Measurements from ENCODE around the gene TRABD2B.

DNA sequence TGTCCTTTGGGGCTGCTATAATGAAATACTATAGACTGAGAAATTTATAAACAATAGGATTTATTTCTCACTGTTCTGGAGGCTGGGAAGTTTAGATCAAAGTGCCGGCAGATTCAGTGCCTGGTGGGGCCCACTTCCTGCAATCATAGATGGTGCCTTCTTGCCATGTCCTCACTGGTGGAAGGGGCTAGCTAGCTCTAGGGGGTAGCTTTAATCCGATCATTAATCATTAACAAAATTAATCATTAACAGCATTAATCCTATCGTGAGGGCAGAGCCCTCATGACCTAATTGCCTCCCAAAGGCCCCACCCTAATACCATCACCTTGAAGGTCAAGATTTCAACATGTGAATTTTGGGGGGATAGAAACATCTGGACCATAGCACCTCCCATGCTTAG lies 124.3 kb downstream of the TRABD2B start:
- TF ChIP-seq, protein P1, sequence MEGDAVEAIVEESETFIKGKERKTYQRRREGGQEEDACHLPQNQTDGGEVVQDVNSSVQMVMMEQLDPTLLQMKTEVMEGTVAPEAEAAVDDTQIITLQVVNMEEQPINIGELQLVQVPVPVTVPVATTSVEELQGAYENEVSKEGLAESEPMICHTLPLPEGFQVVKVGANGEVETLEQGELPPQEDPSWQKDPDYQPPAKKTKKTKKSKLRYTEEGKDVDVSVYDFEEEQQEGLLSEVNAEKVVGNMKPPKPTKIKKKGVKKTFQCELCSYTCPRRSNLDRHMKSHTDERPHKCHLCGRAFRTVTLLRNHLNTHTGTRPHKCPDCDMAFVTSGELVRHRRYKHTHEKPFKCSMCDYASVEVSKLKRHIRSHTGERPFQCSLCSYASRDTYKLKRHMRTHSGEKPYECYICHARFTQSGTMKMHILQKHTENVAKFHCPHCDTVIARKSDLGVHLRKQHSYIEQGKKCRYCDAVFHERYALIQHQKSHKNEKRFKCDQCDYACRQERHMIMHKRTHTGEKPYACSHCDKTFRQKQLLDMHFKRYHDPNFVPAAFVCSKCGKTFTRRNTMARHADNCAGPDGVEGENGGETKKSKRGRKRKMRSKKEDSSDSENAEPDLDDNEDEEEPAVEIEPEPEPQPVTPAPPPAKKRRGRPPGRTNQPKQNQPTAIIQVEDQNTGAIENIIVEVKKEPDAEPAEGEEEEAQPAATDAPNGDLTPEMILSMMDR (IDR thresholded peaks at IDR 0.05) = no peak
- no peak for TF ChIP-seq NFIC (IDR thresholded peaks at IDR 0.05; ENCODE audit: borderline replicate concordance)
- no peak for TF ChIP-seq RAD21 (IDR thresholded peaks at IDR 0.05; ENCODE audit: low read length)
- TF ChIP-seq TCF12 (IDR thresholded peaks at IDR 0.05) = no peak
- no peak for TF ChIP-seq EZH2phosphoT487 (IDR thresholded peaks at IDR 0.05; ENCODE audit: borderline replicate concordance, low read depth)
- no peak for TF ChIP-seq USF1 (IDR thresholded peaks at IDR 0.05; ENCODE audit: borderline replicate concordance, low read depth)

Measured in SK-N-SH (cell line).